GM12875 (cell line): ENCODE data around the gene CAMK2D.

ENCODE experiments used
- H3K4me3 ChIP-seq: one replicate; pipeline ENCODE4 v1.5.1; 2011; ENCODE audit warnings: low read depth, low read length, control low read depth
- TF ChIP-seq, protein P1 (sequence below): IDR thresholded peaks from 2 replicates; pipeline ENCODE4 v1.5.1; 2011; ENCODE audit warnings: low read depth, mild to moderate bottlenecking, control low read depth, inconsistent platforms, low read length, moderate library complexity, borderline replicate concordance; ENCODE audit not compliant: insufficient read depth

Gene CAMK2D

DNA sequence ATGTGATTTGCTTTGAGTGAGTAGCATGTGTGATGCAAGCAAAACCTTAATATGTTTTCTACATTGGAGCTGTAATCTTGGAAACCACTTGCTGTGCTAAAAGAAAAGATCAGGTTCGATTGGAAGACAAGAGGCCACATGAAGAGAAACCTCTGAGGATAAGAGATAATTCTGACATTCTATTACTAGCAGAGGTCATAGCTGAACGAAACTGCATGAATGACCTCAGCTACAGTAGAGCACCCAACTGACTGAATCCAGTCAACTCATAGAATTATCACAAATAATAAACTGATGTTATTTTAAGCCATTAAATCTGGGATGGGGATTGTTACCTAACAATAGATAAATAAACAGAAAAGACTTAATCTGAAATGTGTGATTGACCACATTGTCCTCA, 147.1 kb downstream of the CAMK2D start:
- no peak overlapping the region for H3K4me3 ChIP-seq
- TF ChIP-seq, protein P1, sequence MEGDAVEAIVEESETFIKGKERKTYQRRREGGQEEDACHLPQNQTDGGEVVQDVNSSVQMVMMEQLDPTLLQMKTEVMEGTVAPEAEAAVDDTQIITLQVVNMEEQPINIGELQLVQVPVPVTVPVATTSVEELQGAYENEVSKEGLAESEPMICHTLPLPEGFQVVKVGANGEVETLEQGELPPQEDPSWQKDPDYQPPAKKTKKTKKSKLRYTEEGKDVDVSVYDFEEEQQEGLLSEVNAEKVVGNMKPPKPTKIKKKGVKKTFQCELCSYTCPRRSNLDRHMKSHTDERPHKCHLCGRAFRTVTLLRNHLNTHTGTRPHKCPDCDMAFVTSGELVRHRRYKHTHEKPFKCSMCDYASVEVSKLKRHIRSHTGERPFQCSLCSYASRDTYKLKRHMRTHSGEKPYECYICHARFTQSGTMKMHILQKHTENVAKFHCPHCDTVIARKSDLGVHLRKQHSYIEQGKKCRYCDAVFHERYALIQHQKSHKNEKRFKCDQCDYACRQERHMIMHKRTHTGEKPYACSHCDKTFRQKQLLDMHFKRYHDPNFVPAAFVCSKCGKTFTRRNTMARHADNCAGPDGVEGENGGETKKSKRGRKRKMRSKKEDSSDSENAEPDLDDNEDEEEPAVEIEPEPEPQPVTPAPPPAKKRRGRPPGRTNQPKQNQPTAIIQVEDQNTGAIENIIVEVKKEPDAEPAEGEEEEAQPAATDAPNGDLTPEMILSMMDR, result no peak

DNA sequence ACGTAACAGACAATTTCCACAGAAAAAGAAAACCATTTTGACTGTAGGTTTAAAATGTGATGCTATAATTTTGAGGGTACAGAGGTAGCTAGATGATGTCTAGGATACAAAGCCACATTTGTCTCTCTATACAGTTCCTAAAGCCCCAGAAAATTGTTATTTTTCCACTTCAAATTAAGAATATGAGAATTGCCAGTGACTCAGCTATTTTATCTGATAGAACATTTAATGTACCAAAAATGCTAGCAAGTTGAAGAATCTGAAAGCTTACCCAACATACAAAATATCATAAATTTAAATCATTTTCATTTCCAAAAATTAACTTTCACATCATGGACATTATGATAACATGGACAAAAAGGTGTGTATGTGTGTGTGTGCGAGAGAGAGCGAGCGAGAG, 148.0 kb downstream of the CAMK2D start:
- TF ChIP-seq, protein P1, result no peak
- no peak overlapping the region for H3K4me3 ChIP-seq

DNA sequence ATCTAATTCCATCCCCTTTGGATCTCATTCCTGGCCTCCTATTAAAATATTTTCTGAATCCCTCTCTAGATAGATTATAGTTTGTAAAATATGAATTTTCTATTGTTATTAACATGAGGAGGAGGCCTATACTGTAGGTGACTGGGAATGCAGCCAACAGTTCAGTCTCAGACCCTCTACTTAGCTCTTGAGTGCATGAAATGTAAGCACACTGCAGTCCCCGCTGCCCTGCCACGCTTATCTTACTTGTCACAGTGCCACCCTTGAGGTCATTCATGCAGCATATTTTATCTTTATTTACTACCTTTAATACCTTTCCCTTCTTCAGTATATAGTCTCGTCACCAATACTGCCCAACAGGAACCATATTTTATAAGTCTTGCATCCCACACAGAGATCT, 151.0 kb downstream of the CAMK2D start:
- no peak overlapping the region for H3K4me3 ChIP-seq
- TF ChIP-seq, protein P1, result no peak

DNA sequence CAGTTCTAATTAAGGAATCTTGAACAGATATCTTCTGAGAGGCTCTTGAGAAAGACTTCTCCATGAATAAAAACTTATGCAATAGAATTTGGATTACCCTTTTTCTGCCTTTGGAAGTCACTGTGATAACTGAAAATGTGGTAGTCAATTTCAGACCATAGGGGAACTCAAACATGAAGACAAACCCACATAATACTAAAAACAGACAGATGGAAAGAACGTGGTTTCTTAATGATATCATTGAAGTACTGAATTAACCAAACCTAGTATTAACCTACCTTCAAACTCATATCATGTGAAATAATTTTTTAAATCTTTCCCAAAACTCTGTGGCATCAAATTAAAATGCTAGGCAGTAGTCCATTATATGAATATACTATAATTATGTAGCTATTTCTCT, 153.5 kb downstream of the CAMK2D start:
- H3K4me3 ChIP-seq, result no peak overlapping the region
- TF ChIP-seq, protein P1, result no peak

DNA sequence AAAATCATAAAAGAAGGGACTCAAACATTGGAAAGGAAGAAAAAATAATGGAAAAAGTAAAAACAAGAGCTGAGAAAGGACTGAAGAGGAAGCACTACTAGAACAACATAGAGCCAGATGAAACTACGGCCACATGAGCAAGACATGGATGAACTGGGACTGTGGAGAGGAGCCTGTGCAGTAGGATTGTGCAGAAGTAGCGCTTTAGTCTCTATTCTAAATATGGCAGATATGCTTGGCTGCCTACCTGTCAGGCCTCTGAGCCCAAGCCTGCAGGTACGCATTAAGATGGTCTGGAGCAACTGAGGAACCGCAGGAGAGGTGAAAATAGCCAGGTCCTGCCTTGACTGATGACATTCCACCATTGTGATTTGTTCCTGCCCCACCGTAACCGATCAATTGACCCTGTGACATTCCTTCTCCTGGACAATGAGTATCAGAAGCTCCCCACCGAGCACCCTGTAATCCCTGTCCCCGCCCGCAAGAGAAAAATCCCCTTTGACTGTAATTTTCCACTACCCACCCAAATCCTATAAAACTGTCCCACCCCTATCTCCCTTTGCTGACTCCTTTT, 154.3 kb downstream of the CAMK2D start:
- TF ChIP-seq, protein P1, result no peak
- H3K4me3 ChIP-seq, result no peak overlapping the region

DNA sequence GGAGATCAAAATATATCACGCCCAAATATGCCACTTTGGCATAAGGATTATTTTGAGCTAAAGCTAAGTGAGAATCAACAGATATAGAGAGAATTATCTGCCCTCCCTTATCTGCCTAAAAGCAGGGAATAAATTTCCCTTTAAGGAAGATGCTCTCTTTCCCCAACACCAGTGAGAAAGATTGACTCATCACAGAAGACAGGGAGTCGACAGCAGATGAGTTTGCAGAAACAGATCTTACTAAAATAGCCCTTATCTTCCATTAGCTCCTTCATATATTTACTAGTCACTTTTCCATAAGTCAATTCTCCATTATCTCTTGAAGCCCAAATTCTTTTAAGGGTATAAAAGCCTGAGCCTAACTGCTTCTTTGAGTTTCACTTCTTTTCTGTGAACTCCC, 156.6 kb downstream of the CAMK2D start:
- H3K4me3 ChIP-seq, result no peak overlapping the region
- TF ChIP-seq, protein P1, result no peak

DNA sequence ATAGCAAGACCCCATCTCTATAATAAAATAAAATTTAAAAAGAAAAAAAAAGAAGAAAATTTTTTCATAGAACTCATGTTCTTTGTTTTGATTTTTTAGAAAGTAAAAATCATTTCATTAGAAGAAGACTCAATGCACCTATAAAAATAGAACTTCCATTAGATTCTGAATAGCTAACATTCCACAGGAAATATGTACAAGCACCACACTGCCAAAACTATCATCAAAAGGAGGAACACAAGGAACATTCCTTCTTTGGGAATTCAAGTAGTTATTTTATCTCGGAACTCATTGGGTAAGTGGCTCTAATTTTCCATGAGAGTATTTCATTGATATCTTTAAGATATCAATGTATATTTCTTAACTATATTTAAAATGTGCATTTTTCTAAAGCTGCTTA, 157.6 kb downstream of the CAMK2D start:
- no peak overlapping the region for H3K4me3 ChIP-seq
- TF ChIP-seq, protein P1, result no peak
